OCI-LY3 (cell line): Measurements from ENCODE around the gene POFUT1.

ENCODE experiments used
- H2AFZ ChIP-seq: fragments of 200-600, 300-600 bp; shearing (Covaris generic); 2 replicates; pipeline ENCODE4 v1.6.0; 2014; ENCODE audit warnings: antibody characterized with exemption, low read depth, low read length
- H3K27ac ChIP-seq: fragments of 200-600, 300-600 bp; sonication (generic); 2 replicates; pipeline ENCODE4 v1.5.1; 2014; ENCODE audit warnings: mild to moderate bottlenecking, low read length, moderate library complexity, mixed read lengths
- H3K27me3 ChIP-seq: fragments of 200-600, 300-600 bp; sonication (generic); 2 replicates; pipeline ENCODE4 v1.6.1; 2014; ENCODE audit warnings: low read depth, low read length, mixed read lengths
- H3K36me3 ChIP-seq: fragments of 200-600, 300-600 bp; sonication (generic); replicated peaks from 2 replicates; pipeline ENCODE3; 2014; ENCODE audit warnings: low read depth, low read length, mixed read lengths
- H3K4me1 ChIP-seq: fragments of 300-600, 200-600 bp; sonication (generic); 2 replicates; pipeline ENCODE4 v1.6.1; 2014; ENCODE audit warnings: low read length, mixed read lengths
- H3K4me2 ChIP-seq: fragments of 200-600, 300-600 bp; sonication (generic); 2 replicates; pipeline ENCODE4 v1.6.1; 2014; ENCODE audit warnings: low read length, mixed read lengths
- H3K4me3 ChIP-seq: fragments of 300-600, 200-600 bp; sonication (generic); 2 replicates; pipeline ENCODE4 v1.5.1; 2014; ENCODE audit warnings: antibody characterized with exemption, mild to moderate bottlenecking, low read length, moderate library complexity
- H3K79me2 ChIP-seq: fragments of 300-600, 200-600 bp; shearing (Covaris generic); 2 replicates; pipeline ENCODE4 v1.6.1; 2014; ENCODE audit warnings: mild to moderate bottlenecking, low read length, mixed read lengths
- H3K9ac ChIP-seq: fragments of 300-600, 200-600 bp; shearing (Covaris generic); 2 replicates; pipeline ENCODE4 v1.6.0; 2014; ENCODE audit warnings: mild to moderate bottlenecking, low read length, moderate library complexity
- H3K9me3 ChIP-seq: fragments of 200-600, 300-600 bp; shearing (Covaris generic); 2 replicates; pipeline ENCODE4 v1.6.1; 2014; ENCODE audit warnings: low read length, mixed read lengths; ENCODE audit not compliant: insufficient read depth
- H4K20me1 ChIP-seq: fragments of 200-600, 300-600 bp; sonication (generic); 2 replicates; pipeline ENCODE4 v1.6.1; 2016; ENCODE audit warnings: low read length, mixed read lengths; ENCODE audit not compliant: insufficient read depth
- CTCF ChIP-seq: fragments of 200-600, 300-600 bp; sonication (generic); IDR thresholded peaks from 2 replicates; pipeline ENCODE4 v1.5.1; 2014; ENCODE audit warnings: antibody characterized with exemption, low read length, low read depth
- EZH2phosphoT487 ChIP-seq: fragments of 200-600 bp; shearing (Covaris generic); IDR thresholded peaks from 2 replicates; pipeline ENCODE4 v1.6.1; 2018; ENCODE audit warnings: antibody characterized with exemption, mixed run types, low read depth

POFUT1 gene

GRCh38 chr20:32277361-32278198, 69.9 kb downstream of the POFUT1 start, which contains the start of gene KIF3B:
KIF3B (plus strand) TSS chr20:32277651; CDS start chr20:32309778, 32,127 bp downstream.
- Histone ChIP-seq H4K20me1 (peaks cover 18% of the 10 kb centered on the region), H3K27me3 (peaks cover 6% of the 10 kb centered on the region; the same call in 1 of the 2 replicates), H3K4me1 (peaks cover 16% of the 10 kb centered on the region), H3K4me2 (peak within 1 kb of the TSS; percentile 92), H3K9ac (peak within 1 kb of the TSS; percentile 82), H3K79me2 (peaks cover 29% of the 10 kb centered on the region), H3K9me3 (no peaks in the 10 kb centered on the region), H2AFZ (peak within 1 kb of the TSS; percentile 95), H3K36me3 (peaks cover 12% of the 10 kb centered on the region), H3K4me3 (peak within 1 kb of the TSS; percentile 90), H3K27ac (peak within 1 kb of the TSS; percentile 68)
- TF ChIP-seq EZH2phosphoT487 (no peak), CTCF (no peak)

GRCh38 chr20:32278199-32278643, 70.5 kb downstream of the POFUT1 start:
- no peaks in the 10 kb centered on the region for H3K9me3 ChIP-seq
- H3K27ac ChIP-seq: peak overlapping the region; percentile 68
- peak overlapping the region; percentile 92 for H3K4me2 ChIP-seq
- TF ChIP-seq EZH2phosphoT487: no peak
- TF ChIP-seq CTCF: no peak
- H3K4me3 ChIP-seq: peak overlapping the region; percentile 90
- H3K9ac ChIP-seq: peak overlapping the region; percentile 82
- peaks cover 12% of the 10 kb centered on the region for H3K36me3 ChIP-seq
- H2AFZ ChIP-seq: no peak overlapping the region
- H3K27me3 ChIP-seq: peaks cover under 1% of the 10 kb centered on the region; the same call in 1 of the 2 replicates
- peaks cover 16% of the 10 kb centered on the region for H3K4me1 ChIP-seq
- peaks cover 30% of the 10 kb centered on the region for H3K79me2 ChIP-seq
- H4K20me1 ChIP-seq: peaks cover 18% of the 10 kb centered on the region

GRCh38 chr20:32281711-32282110, 74.0 kb downstream of the POFUT1 start:
- no peak overlapping the region for H3K27ac ChIP-seq
- H3K27me3 ChIP-seq: no peaks in the 10 kb centered on the region
- H3K79me2 ChIP-seq: peaks cover 39% of the 10 kb centered on the region
- H2AFZ ChIP-seq: no peak overlapping the region
- TF ChIP-seq EZH2phosphoT487 (no peak), CTCF (no peak)
- no peak overlapping the region for H3K4me2 ChIP-seq
- peaks cover 12% of the 10 kb centered on the region for H3K36me3 ChIP-seq
- H3K9me3 ChIP-seq: no peaks in the 10 kb centered on the region
- no peak overlapping the region for H3K9ac ChIP-seq
- peaks cover 48% of the 10 kb centered on the region for H3K4me1 ChIP-seq
- peaks cover 29% of the 10 kb centered on the region for H4K20me1 ChIP-seq
- H3K4me3 ChIP-seq: no peak overlapping the region

- Histone ChIP-seq H3K27me3 (no peaks in the 10 kb centered on the region), H4K20me1 (peaks cover 29% of the 10 kb centered on the region), H3K9ac (no peak overlapping the region), H3K4me2 (no peak overlapping the region), H3K9me3 (no peaks in the 10 kb centered on the region), H3K79me2 (peaks cover 47% of the 10 kb centered on the region), H3K27ac (no peak overlapping the region), H3K4me1 (peaks cover 48% of the 10 kb centered on the region), H3K4me3 (no peak overlapping the region), H3K36me3 (peaks cover 12% of the 10 kb centered on the region), H2AFZ (no peak overlapping the region)
- TF ChIP-seq EZH2phosphoT487: no peak
- TF ChIP-seq CTCF: no peak
Measured at GRCh38 chr20:32282461-32282860, 74.8 kb downstream of the POFUT1 start.
